ENCODE results near the gene ECHS1. TPM values are rescaled to one million over a fixed set of nuclear protein-coding genes. Genes with fewer than 3 reads are reported as not detected.
A peak's percentile ranks its signal among the peaks of the same experiment; 100 is the strongest.
"Not testable (repeated sequence)": the region's sequence is repeated elsewhere in the genome, so short reads cannot be mapped to it uniquely, and the experiment has no call there.

ECHS1 gene
- total RNA-seq, 3 donors from 2014 or later = 97.7 to 180 (median 151) TPM

- intact Hi-C loops (cut with DNase I, micrococcal nuclease) = no loop called here
- Histone ChIP-seq H3K4me3 (peak within 1 kb of the TSS; percentile 54), H3K36me3 (ENCODE audit: low read depth) (no peaks in the 10 kb centered on the region), H3K4me1 (ENCODE audit: low read depth) (peaks cover 13% of the 10 kb centered on the region), H3K9me3 (no peaks in the 10 kb centered on the region)
- DNase-seq = peak; percentile 72 to 87 (median 82)
- TF ChIP-seq CTCF (IDR thresholded peaks at IDR 0.05) = no peak
- peak; percentile 66 for ATAC-seq
Observed at GRCh38 chr10:133379152-133379800, 6.1 kb upstream of the ECHS1 start, which contains the start of gene PAOX. Gene PAOX (plus strand): TSS chr10:133379262. CDS start chr10:133379317, 55 bp downstream.

- peaks cover 13% of the 10 kb centered on the region for H3K4me1 ChIP-seq (ENCODE audit: low read depth)
- intact Hi-C loops (cut with DNase I, micrococcal nuclease) = no loop called here
- peak overlapping the region; percentile 54 for H3K4me3 ChIP-seq
- H3K9me3 ChIP-seq = no peaks in the 10 kb centered on the region
- peak; percentile 85 to 91 (median 88) for DNase-seq
- no peaks in the 10 kb centered on the region for H3K36me3 ChIP-seq (ENCODE audit: low read depth)
- ATAC-seq = peak; percentile 80
- no peak for TF ChIP-seq CTCF (IDR thresholded peaks at IDR 0.05)
Observed at GRCh38 chr10:133378251-133379096, 5.3 kb upstream of the ECHS1 start.

GRCh38 chr10:133377818-133378250 is 4.7 kb upstream of the ECHS1 start:
- no peaks in the 10 kb centered on the region for H3K9me3 ChIP-seq
- TF ChIP-seq CTCF (IDR thresholded peaks at IDR 0.05) = no peak
- no peak overlapping the region for H3K4me3 ChIP-seq
- DNase-seq (peak in 2 of 3 donors; percentile 52 to 69), ATAC-seq (no peak)
- no peaks in the 10 kb centered on the region for H3K36me3 ChIP-seq (ENCODE audit: low read depth)
- peaks cover 13% of the 10 kb centered on the region for H3K4me1 ChIP-seq (ENCODE audit: low read depth)
- intact Hi-C loops (cut with DNase I, micrococcal nuclease) = no loop called here

- Histone ChIP-seq H3K4me1 (ENCODE audit: low read depth) (peaks cover 16% of the 10 kb centered on the region), H3K4me3 (no peak overlapping the region), H3K9me3 (no peaks in the 10 kb centered on the region), H3K36me3 (ENCODE audit: low read depth) (no peaks in the 10 kb centered on the region)
- DNase-seq (peak in 1 of 3 donors; percentile 61), ATAC-seq (no peak)
- TF ChIP-seq CTCF (IDR thresholded peaks at IDR 0.05) = no peak
- intact Hi-C loops (cut with DNase I, micrococcal nuclease) = no loop called here
Observed at GRCh38 chr10:133377025-133377817, 4.1 kb upstream of the ECHS1 start.

- ATAC-seq; H3K4me3 ChIP-seq; H3K36me3 ChIP-seq (ENCODE audit: low read depth); H3K9me3 ChIP-seq; intact Hi-C loops (cut with DNase I, micrococcal nuclease); DNase-seq: not testable (repeated sequence)
- peaks cover 17% of the 10 kb centered on the region for H3K4me1 ChIP-seq (ENCODE audit: low read depth)
Observed at GRCh38 chr10:133376183-133376582, 3.0 kb upstream of the ECHS1 start.
